H9 (cell line): ENCODE results near the gene EIF5A. TPM values are rescaled to one million over a fixed set of nuclear protein-coding genes. Genes with fewer than 3 reads are reported as not detected.

Experiments used
- DNase-seq: peaks from one replicate; pipeline ENCODE4 v3.0.0-alpha.2; 2017
- H2AFZ ChIP-seq: one replicate; pipeline ENCODE4 v1.6.1; 2013; ENCODE audit warnings: mild to moderate bottlenecking, low read length, control low read depth, moderate library complexity
- H2AK5ac ChIP-seq: 2 replicates; pipeline ENCODE4 v1.6.1; 2013; ENCODE audit warnings: low read length, control low read depth, mixed read lengths; ENCODE audit not compliant: insufficient read length
- H2BK120ac ChIP-seq: one replicate; pipeline ENCODE4 v1.6.1; 2013; ENCODE audit warnings: low read depth, mild to moderate bottlenecking, low read length, control low read depth, inconsistent platforms; ENCODE audit not compliant: poor library complexity, severe bottlenecking
- H2BK12ac ChIP-seq: 2 replicates; pipeline ENCODE4 v1.6.1; 2013; ENCODE audit warnings: low read length, control low read depth, mixed read lengths, low read depth; ENCODE audit not compliant: insufficient read length
- H2BK15ac ChIP-seq: 2 replicates; pipeline ENCODE4 v1.6.1; 2013; ENCODE audit warnings: low read depth, low read length, control low read depth
- H2BK20ac ChIP-seq: one replicate; pipeline ENCODE4 v1.6.1; 2013; ENCODE audit warnings: low read depth, mild to moderate bottlenecking, low read length, control low read depth, inconsistent platforms; ENCODE audit not compliant: poor library complexity, severe bottlenecking
- H2BK5ac ChIP-seq: 2 replicates; pipeline ENCODE4 v1.6.1; 2013; ENCODE audit warnings: low read length, control low read depth, mixed read lengths; ENCODE audit not compliant: insufficient read length
- H3K14ac ChIP-seq: 2 replicates; pipeline ENCODE4 v1.6.1; 2013; ENCODE audit warnings: low read length, control low read depth; ENCODE audit not compliant: insufficient read depth
- H3K18ac ChIP-seq: 2 replicates; pipeline ENCODE4 v1.6.1; 2013; ENCODE audit warnings: low read depth, mild to moderate bottlenecking, mixed read lengths, low read length, control low read depth; ENCODE audit not compliant: insufficient read length
- H3K23ac ChIP-seq: 2 replicates; pipeline ENCODE4 v1.6.1; 2013; ENCODE audit warnings: low read length, control low read depth, mixed read lengths, low read depth; ENCODE audit not compliant: insufficient read length
- H3K23me2 ChIP-seq: 2 replicates; pipeline ENCODE4 v1.6.1; 2013; ENCODE audit warnings: low read depth, mild to moderate bottlenecking, mixed read lengths, low read length, control low read depth; ENCODE audit not compliant: insufficient read length, poor library complexity, severe bottlenecking
- H3K27ac ChIP-seq: 2 replicates; pipeline ENCODE4 v1.5.1; 2013; ENCODE audit warnings: low read length, control low read depth, mixed read lengths, low read depth; ENCODE audit not compliant: insufficient read length
- H3K27me3 ChIP-seq: 2 replicates; pipeline ENCODE4 v1.6.1; 2013; ENCODE audit warnings: low read length, control low read depth, inconsistent platforms; ENCODE audit not compliant: insufficient read depth
- H3K4ac ChIP-seq: 2 replicates; pipeline ENCODE4 v1.6.1; 2013; ENCODE audit warnings: low read depth, mild to moderate bottlenecking, control low read depth, inconsistent platforms, low read length, moderate library complexity
- H3K4me1 ChIP-seq: 2 replicates; pipeline ENCODE4 v1.6.1; 2013; ENCODE audit warnings: low read length, control low read depth, inconsistent platforms; ENCODE audit not compliant: insufficient read depth
- H3K4me2 ChIP-seq: 2 replicates; pipeline ENCODE4 v1.6.1; 2013; ENCODE audit warnings: low read length, control low read depth, mixed read lengths; ENCODE audit not compliant: insufficient read length, insufficient read depth
- H3K56ac ChIP-seq: 2 replicates; pipeline ENCODE4 v1.6.1; 2013; ENCODE audit warnings: low read depth, mild to moderate bottlenecking, mixed read lengths, low read length, control low read depth; ENCODE audit not compliant: insufficient read length
- H3K79me1 ChIP-seq: 2 replicates; pipeline ENCODE4 v1.6.1; 2013; ENCODE audit warnings: low read depth, mild to moderate bottlenecking, moderate library complexity, low read length, control low read depth, inconsistent platforms; ENCODE audit not compliant: insufficient read depth, poor library complexity, severe bottlenecking
- H3K79me2 ChIP-seq: 2 replicates; pipeline ENCODE4 v1.6.1; 2013; ENCODE audit warnings: low read length, control low read depth, inconsistent platforms; ENCODE audit not compliant: insufficient read depth
- H3K9ac ChIP-seq: 2 replicates; pipeline ENCODE4 v1.6.1; 2013; ENCODE audit warnings: low read length, control low read depth, mixed read lengths; ENCODE audit not compliant: insufficient read length; ENCODE audit errors: extremely low read depth
- H3K9me3 ChIP-seq: one replicate; pipeline ENCODE4 v1.6.1; 2013; ENCODE audit warnings: low read depth, low read length, inconsistent platforms; ENCODE audit not compliant: control insufficient read depth
- H3T11ph ChIP-seq: one replicate; pipeline ENCODE4 v1.6.1; 2013; ENCODE audit warnings: mild to moderate bottlenecking, low read length, control low read depth, inconsistent platforms
- H4K20me1 ChIP-seq: one replicate; pipeline ENCODE4 v1.6.1; 2013; ENCODE audit not compliant: control insufficient read depth, insufficient read length, insufficient read depth
- H4K5ac ChIP-seq: 2 replicates; pipeline ENCODE4 v1.6.1; 2013; ENCODE audit warnings: low read depth, mild to moderate bottlenecking, mixed read lengths, low read length, control low read depth; ENCODE audit not compliant: insufficient read length
- H4K8ac ChIP-seq: replicated peaks from 2 replicates; pipeline ENCODE4 v1.6.1; 2013; ENCODE audit warnings: low read length, control low read depth, mixed read lengths, low read depth; ENCODE audit not compliant: insufficient read length
- H4K91ac ChIP-seq: 2 replicates; pipeline ENCODE4 v1.6.1; 2013; ENCODE audit warnings: low read depth, mild to moderate bottlenecking, moderate library complexity, mixed read lengths, low read length, control low read depth; ENCODE audit not compliant: insufficient read length
- H3K27ac Mint-ChIP-seq, 3 experiments: 2 replicates in 2 of 3; 3 replicates in 1 of 3; pipeline ENCODE4 v1.8.0; 2020 to 2021; ENCODE audit warnings: mixed read lengths in 3 of 3, mild to moderate bottlenecking in 1 of 3, moderate library complexity in 1 of 3
- H3K27me3 Mint-ChIP-seq: 2 replicates; pipeline ENCODE4 v1.8.0; 2021; ENCODE audit warnings: low read depth, mild to moderate bottlenecking, moderate library complexity, mixed read lengths
- H3K36me3 Mint-ChIP-seq, 3 experiments: 2 replicates in 2 of 3; 3 replicates in 1 of 3; pipeline ENCODE4 v1.8.0; 2020 to 2021; ENCODE audit warnings: low read depth in 3 of 3, mixed read lengths in 3 of 3; ENCODE audit not compliant: insufficient read depth in 1 of 3
- H3K4me1 Mint-ChIP-seq, 2 experiments: 2 replicates each; pipeline ENCODE4 v1.8.0; 2020; ENCODE audit warnings: mixed read lengths in 2 of 2
- H3K4me3 Mint-ChIP-seq, 2 experiments: 2 replicates in 1 of 2; 3 replicates in 1 of 2; pipeline ENCODE4 v1.8.0; 2020 to 2021; ENCODE audit warnings: mild to moderate bottlenecking in 2 of 2, mixed read lengths in 2 of 2, moderate library complexity in 1 of 2
- H3K9me3 Mint-ChIP-seq, 2 experiments: 2 replicates in 1 of 2; 3 replicates in 1 of 2; pipeline ENCODE4 v1.8.0; 2020; ENCODE audit warnings: mild to moderate bottlenecking in 2 of 2, mixed read lengths in 2 of 2, moderate library complexity in 1 of 2
- WGBS: extraction: QIAGEN DNeasy Blood & Tissue Kit; methylation state at CpG from one replicate; pipeline ENCODE4 v1.1.7; 2013; ENCODE audit warnings: missing lambda C conversion rate, low lambda C conversion rate, mixed read lengths; ENCODE audit not compliant: insufficient read length; ENCODE audit errors: extremely low coverage; 5-methylcytosine and 5-hydroxymethylcytosine counted together
- total RNA-seq: library from RNA; stranded (reverse); gene quantifications from 2 replicates; pipeline ENCODE4 v1.2.1, GENCODE V29; 2021
- TF ChIP-seq, protein P1 (sequence below): fragments of 200-600 bp; sonication (generic); conservative IDR thresholded peaks from 3 replicates; pipeline ENCODE4 v1.8.0; 2021; ENCODE audit warnings: antibody characterized with exemption, mild to moderate bottlenecking

The EIF5A gene
- total RNA-seq, 1 experiment from 2014 or later: 978 TPM

DNA sequence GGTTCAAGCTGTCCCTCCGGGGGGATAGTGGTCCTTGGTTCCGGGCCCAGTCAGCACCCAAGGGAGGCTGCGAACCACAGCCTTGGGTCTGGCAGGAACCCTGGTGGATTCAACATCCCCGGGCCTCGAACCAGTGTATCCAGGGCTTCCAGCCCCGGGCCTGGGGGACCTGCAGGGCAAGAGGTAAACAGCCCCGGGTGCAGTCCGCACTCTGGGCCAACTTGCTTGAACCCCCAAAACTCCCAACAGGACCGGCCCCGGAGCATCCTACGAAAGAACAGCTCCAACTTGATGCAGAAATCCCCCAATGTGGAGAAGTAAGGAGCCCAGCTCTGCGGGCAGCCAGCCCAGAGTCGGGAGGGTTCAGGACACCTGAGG lies 23.2 kb downstream of the EIF5A start:
- no peak overlapping the region for H3K9ac ChIP-seq
- peak overlapping the region in 2 of 3 experiments; percentile 40 to 81; a peak in 2 of 7 replicates for H3K27ac Mint-ChIP-seq
- H3K27ac ChIP-seq: no peak overlapping the region
- WGBS: no CpG with 5 or more reads among the region's 13 CpGs
- peaks cover 1 to 13% (median 10%) of the 10 kb centered on the region in 3 experiments; a peak in 5 of 7 replicates for H3K36me3 Mint-ChIP-seq
- H3K4me2 ChIP-seq: peak overlapping the region; percentile 54
- no peak overlapping the region for H2BK15ac ChIP-seq
- H3K18ac ChIP-seq: peak overlapping the region; percentile 86
- no peaks in the 10 kb centered on the region for H4K20me1 ChIP-seq
- H2AK5ac ChIP-seq: no peak overlapping the region
- no peak overlapping the region for H3T11ph ChIP-seq
- peak overlapping the region; percentile 82 for H3K14ac ChIP-seq
- no peaks in the 10 kb centered on the region for H3K79me1 ChIP-seq
- no peak overlapping the region for H4K8ac ChIP-seq
- H3K27me3 ChIP-seq: no peaks in the 10 kb centered on the region
- H3K27me3 Mint-ChIP-seq: no peaks in the 10 kb centered on the region; the same call in 1 of the 2 replicates
- H3K9me3 ChIP-seq: no peaks in the 10 kb centered on the region
- no peak overlapping the region for H3K23ac ChIP-seq
- H2BK20ac ChIP-seq: no peak overlapping the region
- no peak overlapping the region for H3K4ac ChIP-seq
- H4K5ac ChIP-seq: no peak overlapping the region
- no peak overlapping the region for H2BK12ac ChIP-seq
- H2BK120ac ChIP-seq: no peak overlapping the region
- peak overlapping the region; percentile 88 to 97 for H3K4me3 Mint-ChIP-seq
- H2BK5ac ChIP-seq: no peak overlapping the region
- TF ChIP-seq, protein P1, sequence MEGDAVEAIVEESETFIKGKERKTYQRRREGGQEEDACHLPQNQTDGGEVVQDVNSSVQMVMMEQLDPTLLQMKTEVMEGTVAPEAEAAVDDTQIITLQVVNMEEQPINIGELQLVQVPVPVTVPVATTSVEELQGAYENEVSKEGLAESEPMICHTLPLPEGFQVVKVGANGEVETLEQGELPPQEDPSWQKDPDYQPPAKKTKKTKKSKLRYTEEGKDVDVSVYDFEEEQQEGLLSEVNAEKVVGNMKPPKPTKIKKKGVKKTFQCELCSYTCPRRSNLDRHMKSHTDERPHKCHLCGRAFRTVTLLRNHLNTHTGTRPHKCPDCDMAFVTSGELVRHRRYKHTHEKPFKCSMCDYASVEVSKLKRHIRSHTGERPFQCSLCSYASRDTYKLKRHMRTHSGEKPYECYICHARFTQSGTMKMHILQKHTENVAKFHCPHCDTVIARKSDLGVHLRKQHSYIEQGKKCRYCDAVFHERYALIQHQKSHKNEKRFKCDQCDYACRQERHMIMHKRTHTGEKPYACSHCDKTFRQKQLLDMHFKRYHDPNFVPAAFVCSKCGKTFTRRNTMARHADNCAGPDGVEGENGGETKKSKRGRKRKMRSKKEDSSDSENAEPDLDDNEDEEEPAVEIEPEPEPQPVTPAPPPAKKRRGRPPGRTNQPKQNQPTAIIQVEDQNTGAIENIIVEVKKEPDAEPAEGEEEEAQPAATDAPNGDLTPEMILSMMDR: no peak
- peaks cover 14% of the 10 kb centered on the region for H3K23me2 ChIP-seq
- peaks cover 22 to 28% of the 10 kb centered on the region in 2 experiments for H3K4me1 Mint-ChIP-seq
- no peaks in the 10 kb centered on the region for H3K4me1 ChIP-seq
- H4K91ac ChIP-seq: no peak overlapping the region
- H3K9me3 Mint-ChIP-seq: no peaks in the 10 kb centered on the region
- DNase-seq: no peak
- H2AFZ ChIP-seq: no peak overlapping the region
- no peak overlapping the region for H3K56ac ChIP-seq
- peaks cover 2% of the 10 kb centered on the region; the same call in 1 of the 2 replicates for H3K79me2 ChIP-seq
